WTC11 (cell line): Measurements from ENCODE around the gene MT1H. TPM values are rescaled to one million over a fixed set of nuclear protein-coding genes. Genes with fewer than 3 reads are reported as not detected.

ENCODE experiments used
- ATAC-seq: fragments of 200-7000 bp; cut with Tn5 transposase; 2 replicates; pipeline ENCODE4 v1.10.0; 2021; ENCODE audit warnings: mild to moderate bottlenecking, moderate library complexity
- CTCF ChIA-PET: fragments of 300-600 bp; sonication (Branson Sonifier 250); formaldehyde crosslinking; loops from one replicate; lab custom pipeline; 2021; ENCODE audit warnings: antibody characterized with exemption; lab: Charles Lee
- POLR2A ChIA-PET: fragments of 350-600 bp; sonication (Branson Sonifier 250); formaldehyde crosslinking; loops from one replicate; lab custom pipeline; 2021; ENCODE audit warnings: antibody characterized with exemption; lab: Charles Lee
- DNase-seq: peaks from one replicate; pipeline ENCODE4 v3.0.0; 2021; ENCODE audit warnings: low spot score
- H3K27ac Mint-ChIP-seq: 2 replicates; pipeline ENCODE4 v1.8.0; 2021; ENCODE audit warnings: mixed read lengths
- H3K27me3 Mint-ChIP-seq: 2 replicates; pipeline ENCODE4 v1.8.0; 2021; ENCODE audit warnings: low read depth, mild to moderate bottlenecking, moderate library complexity, mixed read lengths
- H3K36me3 Mint-ChIP-seq: 2 replicates; pipeline ENCODE4 v1.8.0; 2021; ENCODE audit warnings: mixed read lengths
- H3K4me1 Mint-ChIP-seq: 2 replicates; pipeline ENCODE4 v1.8.0; 2022; ENCODE audit warnings: mixed read lengths
- H3K4me3 Mint-ChIP-seq: 2 replicates; pipeline ENCODE4 v1.8.0; 2021; ENCODE audit warnings: mild to moderate bottlenecking, moderate library complexity, mixed read lengths
- H3K9me3 Mint-ChIP-seq: 2 replicates; pipeline ENCODE4 v1.8.0; 2021; ENCODE audit warnings: mixed read lengths
- ATF6 ChIP-seq: sonication (generic); formaldehyde crosslinking; IDR thresholded peaks from 2 replicates; pipeline ENCODE4 v1.8.1; 2023; ENCODE audit warnings: mild to moderate bottlenecking, missing genetic modification reagents
- ELF4 ChIP-seq: sonication (generic); formaldehyde crosslinking; IDR thresholded peaks from 2 replicates; pipeline ENCODE4 v1.8.1; 2022; ENCODE audit warnings: low read depth, mild to moderate bottlenecking, moderate library complexity, missing genetic modification reagents
- FOXP4 ChIP-seq: sonication (generic); formaldehyde crosslinking; IDR thresholded peaks from 2 replicates; pipeline ENCODE4 v1.8.0; 2022; ENCODE audit warnings: mild to moderate bottlenecking, missing genetic modification reagents
- HMGA2 ChIP-seq: fragments of 250-450 bp; sonication (Bioruptor Pico); IDR thresholded peaks from 2 replicates; pipeline ENCODE4 v1.4.0; 2021; ENCODE audit warnings: mild to moderate bottlenecking, moderate library complexity
- SP1 ChIP-seq: sonication (generic); formaldehyde crosslinking; conservative IDR thresholded peaks from 2 replicates; pipeline ENCODE4 v1.8.1; 2022; ENCODE audit warnings: missing genetic modification reagents
- STAT6 ChIP-seq: sonication (generic); formaldehyde crosslinking; conservative IDR thresholded peaks from 2 replicates; pipeline ENCODE4 v1.8.1; 2023; ENCODE audit warnings: mild to moderate bottlenecking, low read depth, missing genetic modification reagents, moderate library complexity
- ZBTB21 ChIP-seq: sonication (generic); formaldehyde crosslinking; IDR thresholded peaks from 2 replicates; pipeline ENCODE4 v1.8.1; 2023; ENCODE audit warnings: mild to moderate bottlenecking, missing genetic modification reagents, borderline replicate concordance
- ZNF317 ChIP-seq: sonication (generic); formaldehyde crosslinking; IDR thresholded peaks from 2 replicates; pipeline ENCODE4 v1.8.1; 2023; ENCODE audit warnings: low read depth, mild to moderate bottlenecking, moderate library complexity, missing genetic modification reagents, borderline replicate concordance
- ZNF396 ChIP-seq: fragments of 250-450 bp; sonication (Bioruptor Pico); IDR thresholded peaks from 2 replicates; pipeline ENCODE4 v1.8.0; 2021; ENCODE audit warnings: mild to moderate bottlenecking, moderate library complexity, borderline replicate concordance
- ZNF532 ChIP-seq: fragments of 250-450 bp; sonication (Bioruptor Pico); IDR thresholded peaks from 2 replicates; pipeline ENCODE4 v1.9.0; 2021; ENCODE audit warnings: mild to moderate bottlenecking, borderline replicate concordance
- total RNA-seq: library from RNA; stranded (reverse); gene quantifications from 3 replicates; pipeline ENCODE4 v1.2.3, GENCODE V29; 2021
- TF ChIP-seq, protein P1 (sequence below): sonication (generic); formaldehyde crosslinking; IDR thresholded peaks from 2 replicates; pipeline ENCODE4 v1.8.0; 2022; ENCODE audit warnings: missing genetic modification reagents
- TF ChIP-seq, protein P2 (sequence below): sonication (generic); formaldehyde crosslinking; IDR thresholded peaks from 2 replicates; pipeline ENCODE4 v1.8.1; 2023; ENCODE audit warnings: mild to moderate bottlenecking, missing genetic modification reagents

MT1H gene
- total RNA-seq, 1 experiment from 2014 or later = 122 TPM

DNA sequence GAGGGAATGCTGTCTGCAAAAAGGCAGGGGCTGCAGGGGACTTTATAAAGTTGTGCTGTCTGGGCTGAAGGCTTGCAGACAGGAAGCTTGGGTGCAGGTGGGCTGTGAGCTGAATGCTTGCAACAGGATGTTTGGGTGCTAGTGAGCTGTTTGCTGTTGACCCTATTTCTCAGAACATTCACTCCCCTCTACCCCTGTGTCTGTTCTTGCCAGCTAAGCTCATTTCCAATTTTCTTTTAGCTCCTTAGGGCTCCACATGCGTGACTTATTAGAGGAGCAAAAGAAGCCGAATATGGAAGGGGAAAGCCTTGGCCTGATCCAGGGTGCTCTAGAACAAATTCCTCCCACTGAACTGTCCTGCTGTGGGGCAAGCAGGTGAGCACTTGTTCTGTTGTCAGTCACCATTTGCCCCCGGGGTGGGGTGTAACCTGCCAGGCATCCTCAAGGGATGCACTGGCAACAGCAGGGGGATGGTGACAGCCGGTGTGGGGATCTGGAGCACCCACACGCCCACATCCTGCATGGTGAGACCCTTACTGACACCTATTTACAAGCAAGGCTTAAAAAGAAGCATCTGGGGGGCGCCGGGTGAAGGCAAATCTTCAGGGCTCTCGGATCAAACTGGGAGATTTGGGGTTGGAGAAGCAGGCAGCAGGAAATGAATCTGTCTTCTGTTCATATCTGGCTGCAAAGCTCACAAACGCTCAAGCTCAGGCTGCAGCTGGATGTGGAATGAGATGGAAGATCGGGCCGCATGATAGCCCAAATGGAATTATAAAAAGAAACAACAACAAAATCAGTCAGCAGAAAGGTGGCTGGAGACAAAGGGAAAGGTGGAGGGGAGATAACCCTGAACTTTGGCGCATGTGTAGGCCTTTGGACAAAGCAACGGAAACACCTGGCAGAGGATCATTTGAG is 39.2 kb downstream of the MT1H start (continued):
- TF ChIP-seq, protein P1, sequence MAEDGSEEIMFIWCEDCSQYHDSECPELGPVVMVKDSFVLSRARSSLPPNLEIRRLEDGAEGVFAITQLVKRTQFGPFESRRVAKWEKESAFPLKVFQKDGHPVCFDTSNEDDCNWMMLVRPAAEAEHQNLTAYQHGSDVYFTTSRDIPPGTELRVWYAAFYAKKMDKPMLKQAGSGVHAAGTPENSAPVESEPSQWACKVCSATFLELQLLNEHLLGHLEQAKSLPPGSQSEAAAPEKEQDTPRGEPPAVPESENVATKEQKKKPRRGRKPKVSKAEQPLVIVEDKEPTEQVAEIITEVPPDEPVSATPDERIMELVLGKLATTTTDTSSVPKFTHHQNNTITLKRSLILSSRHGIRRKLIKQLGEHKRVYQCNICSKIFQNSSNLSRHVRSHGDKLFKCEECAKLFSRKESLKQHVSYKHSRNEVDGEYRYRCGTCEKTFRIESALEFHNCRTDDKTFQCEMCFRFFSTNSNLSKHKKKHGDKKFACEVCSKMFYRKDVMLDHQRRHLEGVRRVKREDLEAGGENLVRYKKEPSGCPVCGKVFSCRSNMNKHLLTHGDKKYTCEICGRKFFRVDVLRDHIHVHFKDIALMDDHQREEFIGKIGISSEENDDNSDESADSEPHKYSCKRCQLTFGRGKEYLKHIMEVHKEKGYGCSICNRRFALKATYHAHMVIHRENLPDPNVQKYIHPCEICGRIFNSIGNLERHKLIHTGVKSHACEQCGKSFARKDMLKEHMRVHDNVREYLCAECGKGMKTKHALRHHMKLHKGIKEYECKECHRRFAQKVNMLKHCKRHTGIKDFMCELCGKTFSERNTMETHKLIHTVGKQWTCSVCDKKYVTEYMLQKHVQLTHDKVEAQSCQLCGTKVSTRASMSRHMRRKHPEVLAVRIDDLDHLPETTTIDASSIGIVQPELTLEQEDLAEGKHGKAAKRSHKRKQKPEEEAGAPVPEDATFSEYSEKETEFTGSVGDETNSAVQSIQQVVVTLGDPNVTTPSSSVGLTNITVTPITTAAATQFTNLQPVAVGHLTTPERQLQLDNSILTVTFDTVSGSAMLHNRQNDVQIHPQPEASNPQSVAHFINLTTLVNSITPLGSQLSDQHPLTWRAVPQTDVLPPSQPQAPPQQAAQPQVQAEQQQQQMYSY (CRISPR knock-in tag) = no peak
- TF ChIP-seq ZNF396 (CRISPR knock-in tag) (no peak), FOXP4 (CRISPR knock-in tag) (no peak), ZBTB21 (no peak), ATF6 (no peak), ZNF532 (CRISPR knock-in tag) (no peak), ELF4 (CRISPR knock-in tag) (no peak), SP1 (CRISPR knock-in tag) (no peak)
- TF ChIP-seq, protein P2, sequence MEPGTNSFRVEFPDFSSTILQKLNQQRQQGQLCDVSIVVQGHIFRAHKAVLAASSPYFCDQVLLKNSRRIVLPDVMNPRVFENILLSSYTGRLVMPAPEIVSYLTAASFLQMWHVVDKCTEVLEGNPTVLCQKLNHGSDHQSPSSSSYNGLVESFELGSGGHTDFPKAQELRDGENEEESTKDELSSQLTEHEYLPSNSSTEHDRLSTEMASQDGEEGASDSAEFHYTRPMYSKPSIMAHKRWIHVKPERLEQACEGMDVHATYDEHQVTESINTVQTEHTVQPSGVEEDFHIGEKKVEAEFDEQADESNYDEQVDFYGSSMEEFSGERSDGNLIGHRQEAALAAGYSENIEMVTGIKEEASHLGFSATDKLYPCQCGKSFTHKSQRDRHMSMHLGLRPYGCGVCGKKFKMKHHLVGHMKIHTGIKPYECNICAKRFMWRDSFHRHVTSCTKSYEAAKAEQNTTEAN = no peak

DNA sequence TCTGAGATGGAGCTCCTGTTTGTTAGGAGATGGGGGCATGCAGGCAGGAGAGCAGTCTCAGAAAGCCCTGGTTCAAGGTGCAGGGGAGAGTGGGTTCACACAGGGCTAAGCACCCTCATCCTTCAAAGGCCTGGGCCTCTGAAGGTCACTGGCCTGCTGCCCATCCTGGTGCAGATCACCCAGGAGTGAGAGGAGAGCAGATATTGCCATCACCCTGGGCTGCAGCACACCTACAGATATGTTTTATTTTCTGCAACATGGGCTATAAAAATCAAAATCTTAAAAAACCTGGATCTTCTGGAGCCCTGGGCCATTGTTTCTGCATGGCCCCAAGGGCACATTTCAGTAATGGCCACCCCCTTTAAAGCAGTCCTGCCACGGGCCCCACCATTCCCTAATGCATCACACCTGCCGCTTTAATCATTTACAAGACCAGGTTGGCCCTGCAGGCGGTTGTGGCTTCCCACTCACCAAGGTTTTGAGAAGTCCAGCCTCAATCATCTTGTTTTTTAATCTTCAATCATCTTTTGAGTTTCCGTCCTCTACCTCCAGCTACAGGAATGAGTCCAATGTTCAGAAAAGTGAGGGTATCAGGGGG is 39.9 kb downstream of the MT1H start:
- Mint-ChIP-seq H3K27me3 (peaks cover 4% of the 10 kb centered on the region; the same call in 1 of the 2 replicates), H3K36me3 (no peaks in the 10 kb centered on the region), H3K9me3 (peaks cover 5% of the 10 kb centered on the region; the same call in 1 of the 2 replicates), H3K4me3 (no peak overlapping the region)
- ChIA-PET CTCF (interaction anchor here (0.7 to 2.3 kb wide), 4 partner anchors 8 to 109 kb away, joined by 3 to 7 read pairs (median 4); no protein-coding TSS in a partner anchor), POLR2A (interaction anchor here (0.6 kb wide), 1 partner anchor 52 kb away, joined by 4 read pairs; no protein-coding TSS in a partner anchor)
- ATAC-seq = no peak
- TF ChIP-seq HMGA2 = no peak
- TF ChIP-seq STAT6 (CRISPR knock-in tag) = no peak
- TF ChIP-seq SP1 (CRISPR knock-in tag) = no peak
- no peak for TF ChIP-seq ZNF317 (CRISPR knock-in tag)
- TF ChIP-seq, all 79 proteins: peak for 0
- DNase-seq = no peak
- Mint-ChIP-seq H3K4me1 (peaks cover 13% of the 10 kb centered on the region), H3K27ac (no peak overlapping the region)
